Endodermal cell (in vitro differentiated cells): ENCODE data around the gene ZKSCAN3. TPM values are rescaled to one million over a fixed set of nuclear protein-coding genes. Genes with fewer than 3 reads are reported as not detected.

Source experiments
- DNase-seq: peaks from one replicate; pipeline ENCODE4 v3.0.0-alpha.2; 2017
- H3K27ac ChIP-seq: 2 replicates; pipeline ENCODE4 v1.5.1; 2013; ENCODE audit warnings: mild to moderate bottlenecking, low read depth, low read length, moderate library complexity
- H3K27me3 ChIP-seq: 2 replicates; pipeline ENCODE4 v1.6.1; 2013; ENCODE audit warnings: mild to moderate bottlenecking, low read length, moderate library complexity; ENCODE audit not compliant: insufficient read depth, control insufficient read depth, poor library complexity, severe bottlenecking
- H3K36me3 ChIP-seq: 2 replicates; pipeline ENCODE4 v1.7.0; 2013; ENCODE audit warnings: mild to moderate bottlenecking, low read length, moderate library complexity; ENCODE audit not compliant: control insufficient read depth, insufficient read depth
- H3K4me1 ChIP-seq: one replicate; pipeline ENCODE4 v1.7.0; 2013; ENCODE audit warnings: low read length; ENCODE audit not compliant: control insufficient read depth, insufficient read depth
- H3K4me3 ChIP-seq: 2 replicates; pipeline ENCODE4 v1.5.1; 2013; ENCODE audit warnings: mild to moderate bottlenecking, low read length, moderate library complexity
- H3K9ac ChIP-seq: 2 replicates; pipeline ENCODE4 v1.6.1; 2013; ENCODE audit warnings: mild to moderate bottlenecking, low read length, moderate library complexity; ENCODE audit not compliant: poor library complexity, severe bottlenecking; ENCODE audit errors: extremely low read depth
- H3K9me3 ChIP-seq: 2 replicates; pipeline ENCODE4 v1.6.1; 2013; ENCODE audit warnings: mild to moderate bottlenecking, low read length, moderate library complexity; ENCODE audit not compliant: control insufficient read depth
- H3K27ac Mint-ChIP-seq: 2 replicates; pipeline ENCODE4 v1.8.0; 2020; ENCODE audit warnings: mixed read lengths
- H3K27me3 Mint-ChIP-seq: 2 replicates; pipeline ENCODE4 v1.8.0; 2021; ENCODE audit warnings: mild to moderate bottlenecking, mixed read lengths; ENCODE audit not compliant: insufficient read depth
- H3K36me3 Mint-ChIP-seq: 2 replicates; pipeline ENCODE4 v1.8.0; 2020; ENCODE audit warnings: low read depth, mixed read lengths
- H3K4me1 Mint-ChIP-seq: 2 replicates; pipeline ENCODE4 v1.8.0; 2020; ENCODE audit warnings: mixed read lengths
- H3K4me3 Mint-ChIP-seq: 2 replicates; pipeline ENCODE4 v1.8.0; 2020; ENCODE audit warnings: mild to moderate bottlenecking, moderate library complexity, mixed read lengths
- H3K9me3 Mint-ChIP-seq: 2 replicates; pipeline ENCODE4 v1.8.0; 2020; ENCODE audit warnings: mild to moderate bottlenecking, mixed read lengths
- CTCF ChIP-seq: fragments of 200-600 bp; sonication (generic); conservative IDR thresholded peaks from 2 replicates; pipeline ENCODE4 v1.5.0; 2021; ENCODE audit warnings: antibody characterized with exemption, mild to moderate bottlenecking
- WGBS, 2 experiments: methylation state at CpG; one replicate each; pipeline versions ENCODE4 v1.1.5 to v1.1.7; 2013; ENCODE audit warnings: missing lambda C conversion rate in 2 of 2, mixed read lengths in 1 of 2; ENCODE audit not compliant: insufficient coverage in 1 of 2, insufficient read length in 1 of 2; 5-methylcytosine and 5-hydroxymethylcytosine counted together
- total RNA-seq, 2 donors: library from RNA; stranded (reverse); fragmentation: NEBNext Ultra II Directional in 1 of 2; extraction: Animal tissue kit (Norgen Biotek cat#: 25700) in 1 of 2; gene quantifications; 2 replicates in 1 of 2; 3 replicates in 1 of 2; pipeline ENCODE4 v1.2.1, GENCODE V29; 2021

Gene ZKSCAN3
- total RNA-seq, 2 donors from 2014 or later, result 10.1 to 11.4 TPM

GRCh38 chr6:28380381-28380780, 30.6 kb downstream of the ZKSCAN3 start:
- no peak overlapping the region for H3K4me3 Mint-ChIP-seq
- no peak for DNase-seq
- no peaks in the 10 kb centered on the region for H3K27me3 Mint-ChIP-seq
- peaks cover 28% of the 10 kb centered on the region for H3K9me3 ChIP-seq
- no peaks in the 10 kb centered on the region for H3K27me3 ChIP-seq
- H3K36me3 ChIP-seq, result peaks cover 62% of the 10 kb centered on the region
- peaks cover 42% of the 10 kb centered on the region for H3K36me3 Mint-ChIP-seq
- H3K27ac Mint-ChIP-seq, result no peak overlapping the region
- H3K9ac ChIP-seq, result no peak overlapping the region
- no peak overlapping the region for H3K27ac ChIP-seq
- 99 to 100% methylated on average over 1 to 2 of the region's 2 CpGs for WGBS, 2 experiments
- H3K4me1 Mint-ChIP-seq, result peaks cover 15% of the 10 kb centered on the region
- no peak overlapping the region for H3K4me3 ChIP-seq
- H3K9me3 Mint-ChIP-seq, result peaks cover 5% of the 10 kb centered on the region
- TF ChIP-seq CTCF, result no peak
- H3K4me1 ChIP-seq, result peaks cover 4% of the 10 kb centered on the region

GRCh38 chr6:28383235-28384142, 33.7 kb downstream of the ZKSCAN3 start:
- H3K27me3 ChIP-seq, result no peaks in the 10 kb centered on the region
- WGBS, 2 experiments, result 12 to 14% methylated on average over 25 to 31 of the region's 31 CpGs
- peaks cover 4% of the 10 kb centered on the region for H3K4me1 ChIP-seq
- no peaks in the 10 kb centered on the region for H3K27me3 Mint-ChIP-seq
- TF ChIP-seq CTCF, result peak; percentile 84
- peak overlapping the region; percentile 48 for H3K9ac ChIP-seq
- peaks cover 15% of the 10 kb centered on the region for H3K4me1 Mint-ChIP-seq
- H3K27ac Mint-ChIP-seq, result peak overlapping the region; percentile 95
- peaks cover 70% of the 10 kb centered on the region for H3K36me3 ChIP-seq
- DNase-seq, result peak; percentile 97
- H3K9me3 Mint-ChIP-seq, result no peaks in the 10 kb centered on the region
- H3K27ac ChIP-seq, result no peak overlapping the region
- peaks cover 49% of the 10 kb centered on the region for H3K36me3 Mint-ChIP-seq
- H3K4me3 ChIP-seq, result peak overlapping the region; percentile 75
- peak overlapping the region; percentile 69 for H3K4me3 Mint-ChIP-seq
- peaks cover 26% of the 10 kb centered on the region for H3K9me3 ChIP-seq

GRCh38 chr6:28384143-28384533, 34.4 kb downstream of the ZKSCAN3 start:
- H3K27me3 ChIP-seq, result no peaks in the 10 kb centered on the region
- peaks cover 15% of the 10 kb centered on the region for H3K4me1 Mint-ChIP-seq
- peak overlapping the region; percentile 69 for H3K4me3 Mint-ChIP-seq
- no peak overlapping the region for H3K9ac ChIP-seq
- H3K9me3 ChIP-seq, result peaks cover 19% of the 10 kb centered on the region
- H3K4me1 ChIP-seq, result peaks cover 4% of the 10 kb centered on the region
- peak overlapping the region; percentile 75 for H3K4me3 ChIP-seq
- no peak overlapping the region for H3K27ac ChIP-seq
- no peak for TF ChIP-seq CTCF
- peaks cover 53% of the 10 kb centered on the region for H3K36me3 Mint-ChIP-seq
- DNase-seq, result no peak
- peaks cover 67% of the 10 kb centered on the region for H3K36me3 ChIP-seq
- no peak overlapping the region for H3K27ac Mint-ChIP-seq
- H3K27me3 Mint-ChIP-seq, result no peaks in the 10 kb centered on the region
- no peaks in the 10 kb centered on the region for H3K9me3 Mint-ChIP-seq
- 78 to 90% methylated on average over 1 to 2 of the region's 2 CpGs for WGBS, 2 experiments
